AG04450 (cell line): ENCODE measurements around the gene CSF1. TPM values are rescaled to one million over a fixed set of nuclear protein-coding genes. Genes with fewer than 3 reads are reported as not detected.

Experiments
- CTCF ChIA-PET: fragments of 300-600, 350-600 bp; formaldehyde crosslinking; extraction: SDS; loops from one replicate; lab custom pipeline; 2022; ENCODE audit warnings: antibody characterized with exemption, inconsistent platforms; lab: Charles Lee
- POLR2A ChIA-PET: fragments of 350-600 bp; formaldehyde crosslinking; extraction: SDS; loops from one replicate; lab custom pipeline; 2021; ENCODE audit warnings: antibody characterized with exemption, inconsistent platforms; lab: Yijun Ruan, JAX
- DNase-seq: peaks from one replicate; pipeline ENCODE4 v3.0.0-alpha.2; 2011; ENCODE audit warnings: low read depth, low spot score
- H3K27ac ChIP-seq: one replicate; pipeline ENCODE4 v1.5.1; 2012; ENCODE audit warnings: low read depth, low read length, control low read depth
- H3K27me3 ChIP-seq: one replicate; pipeline ENCODE4 v1.6.0; 2012; ENCODE audit warnings: low read length; ENCODE audit not compliant: control insufficient read depth, insufficient read depth
- H3K4me3 ChIP-seq: 2 replicates; pipeline ENCODE4 v1.5.1; 2011; ENCODE audit warnings: mild to moderate bottlenecking, low read depth, low read length, control low read depth
- H3K9me3 ChIP-seq: 2 replicates; pipeline ENCODE4 v1.5.1; 2012; ENCODE audit warnings: low read length; ENCODE audit not compliant: control insufficient read depth, insufficient read depth
- polyA plus RNA-seq: library from polyadenylated mRNA; depleted of rRNA; stranded (reverse); fragments of >200 nt; gene quantifications from 2 replicates; pipeline ENCODE4 v1.2.3, GENCODE V29; 2011
- TF ChIP-seq, protein P1 (sequence below): IDR thresholded peaks from 2 replicates; pipeline ENCODE4 v1.5.1; 2011; ENCODE audit warnings: low read depth, low read length, control low read depth, inconsistent platforms

Gene CSF1
- polyA plus RNA-seq, 1 experiment, result 84.1 TPM

GRCh38 chr1:109887271-109887670 is 23.4 kb upstream of the CSF1 start:
- ChIA-PET CTCF (no interaction called here), POLR2A (no interaction called here)
- Histone ChIP-seq H3K27me3 (peaks cover 2% of the 10 kb centered on the region), H3K9me3 (no peaks in the 10 kb centered on the region), H3K27ac (no peak overlapping the region), H3K4me3 (no peak overlapping the region)
- no peak for DNase-seq
- TF ChIP-seq, protein P1, sequence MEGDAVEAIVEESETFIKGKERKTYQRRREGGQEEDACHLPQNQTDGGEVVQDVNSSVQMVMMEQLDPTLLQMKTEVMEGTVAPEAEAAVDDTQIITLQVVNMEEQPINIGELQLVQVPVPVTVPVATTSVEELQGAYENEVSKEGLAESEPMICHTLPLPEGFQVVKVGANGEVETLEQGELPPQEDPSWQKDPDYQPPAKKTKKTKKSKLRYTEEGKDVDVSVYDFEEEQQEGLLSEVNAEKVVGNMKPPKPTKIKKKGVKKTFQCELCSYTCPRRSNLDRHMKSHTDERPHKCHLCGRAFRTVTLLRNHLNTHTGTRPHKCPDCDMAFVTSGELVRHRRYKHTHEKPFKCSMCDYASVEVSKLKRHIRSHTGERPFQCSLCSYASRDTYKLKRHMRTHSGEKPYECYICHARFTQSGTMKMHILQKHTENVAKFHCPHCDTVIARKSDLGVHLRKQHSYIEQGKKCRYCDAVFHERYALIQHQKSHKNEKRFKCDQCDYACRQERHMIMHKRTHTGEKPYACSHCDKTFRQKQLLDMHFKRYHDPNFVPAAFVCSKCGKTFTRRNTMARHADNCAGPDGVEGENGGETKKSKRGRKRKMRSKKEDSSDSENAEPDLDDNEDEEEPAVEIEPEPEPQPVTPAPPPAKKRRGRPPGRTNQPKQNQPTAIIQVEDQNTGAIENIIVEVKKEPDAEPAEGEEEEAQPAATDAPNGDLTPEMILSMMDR, result no peak

- Histone ChIP-seq H3K4me3 (no peak overlapping the region), H3K27ac (no peak overlapping the region), H3K27me3 (peaks cover 2% of the 10 kb centered on the region), H3K9me3 (no peaks in the 10 kb centered on the region)
- no peak for DNase-seq
- TF ChIP-seq, protein P1, result no peak
- POLR2A ChIA-PET, result no interaction called here
- CTCF ChIA-PET, result no interaction called here
Observed at GRCh38 chr1:109887884-109888283, 22.8 kb upstream of the CSF1 start.

GRCh38 chr1:109889094-109889493 is 21.6 kb upstream of the CSF1 start:
- ChIA-PET CTCF (no interaction called here), POLR2A (no interaction called here)
- H3K27ac ChIP-seq, result no peak overlapping the region
- peaks cover 2% of the 10 kb centered on the region for H3K27me3 ChIP-seq
- DNase-seq, result no peak
- TF ChIP-seq, protein P1, result no peak
- no peak overlapping the region for H3K4me3 ChIP-seq
- no peaks in the 10 kb centered on the region for H3K9me3 ChIP-seq

GRCh38 chr1:109890115-109890953 is 20.3 kb upstream of the CSF1 start:
- TF ChIP-seq, protein P1, result no peak
- ChIA-PET POLR2A (interaction anchor here (0.6 kb wide), 1 partner anchor 1809 kb away, joined by 3 read pairs; no protein-coding TSS in a partner anchor), CTCF (no interaction called here)
- Histone ChIP-seq H3K27me3 (peaks cover 2% of the 10 kb centered on the region), H3K27ac (no peak overlapping the region), H3K9me3 (no peaks in the 10 kb centered on the region), H3K4me3 (no peak overlapping the region)
- DNase-seq, result no peak

- TF ChIP-seq, protein P1, result no peak
- H3K27ac ChIP-seq, result no peak overlapping the region
- POLR2A ChIA-PET, result interaction anchor here (0.6 kb wide), 1 partner anchor 71 kb away, joined by 3 read pairs; no protein-coding TSS in a partner anchor
Observed at GRCh38 chr1:109891930-109892329, 18.7 kb upstream of the CSF1 start.

More at GRCh38 chr1:109891930-109892329, 18.7 kb upstream of the CSF1 start:
- DNase-seq, result no peak
- H3K4me3 ChIP-seq, result no peak overlapping the region
- CTCF ChIA-PET, result no interaction called here
- H3K27me3 ChIP-seq, result peaks cover 2% of the 10 kb centered on the region
- H3K9me3 ChIP-seq, result peaks cover 4% of the 10 kb centered on the region; the same call in 1 of the 2 replicates
